GM06990 (cell line): ENCODE measurements around the gene SCN5A.

Source experiments
- DNase-seq: peaks from one replicate; pipeline ENCODE4 v3.0.0-alpha.2; 2011; ENCODE audit not compliant: insufficient read length; ENCODE audit errors: extremely low read depth
- H3K27me3 ChIP-seq: replicated peaks from 2 replicates; pipeline ENCODE4 v1.6.0; 2011; ENCODE audit warnings: low read length; ENCODE audit not compliant: control insufficient read depth, insufficient read depth
- H3K36me3 ChIP-seq: 2 replicates; pipeline ENCODE4 v1.5.1; 2011; ENCODE audit warnings: low read length; ENCODE audit not compliant: control insufficient read depth, insufficient read depth
- H3K4me3 ChIP-seq: replicated peaks from 2 replicates; pipeline ENCODE4 v1.5.1; 2011; ENCODE audit warnings: low read depth, mild to moderate bottlenecking, control low read depth, low read length
- TF ChIP-seq, protein P1 (sequence below): IDR thresholded peaks from 2 replicates; pipeline ENCODE4 v1.5.1; 2011; ENCODE audit warnings: low read length, control low read depth, mild to moderate bottlenecking, inconsistent platforms; ENCODE audit not compliant: insufficient read depth, poor library complexity, severe bottlenecking

Gene SCN5A

DNA sequence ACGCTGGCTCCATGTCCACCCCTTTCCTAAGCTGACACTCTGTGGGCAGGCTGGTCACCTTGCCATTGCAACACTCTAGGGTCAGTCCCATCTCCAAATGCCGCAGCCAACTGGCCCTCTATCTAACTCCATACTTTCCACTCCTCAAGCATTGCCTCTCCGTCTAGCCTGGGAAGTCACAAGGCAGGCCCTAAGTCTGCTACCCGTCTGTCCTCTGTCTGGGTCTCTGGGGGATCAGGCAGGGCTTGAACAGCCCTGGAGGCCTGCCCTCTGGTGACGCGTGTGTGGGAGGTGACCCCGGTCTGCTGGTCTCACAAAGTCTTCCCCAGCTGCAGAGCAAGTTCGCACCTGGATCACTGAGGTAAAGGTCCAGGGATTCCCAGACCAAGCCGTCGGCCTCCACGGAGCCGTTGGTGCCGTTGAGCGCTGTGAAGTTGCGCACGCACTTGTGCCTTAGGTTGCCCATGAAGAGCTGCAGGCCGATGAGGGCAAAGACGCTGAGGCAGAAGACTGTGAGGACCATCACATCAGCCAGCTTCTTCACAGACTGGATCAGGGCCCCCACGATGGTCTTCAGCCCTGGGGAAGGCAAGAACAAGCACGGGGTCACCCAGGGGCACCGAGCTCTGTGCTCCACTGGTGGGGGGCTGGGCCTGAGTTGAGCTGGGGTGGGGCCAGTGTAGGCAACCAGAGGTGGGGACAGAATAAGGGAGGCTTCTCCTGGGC, 39.9 kb downstream of the SCN5A start:
- TF ChIP-seq, protein P1, sequence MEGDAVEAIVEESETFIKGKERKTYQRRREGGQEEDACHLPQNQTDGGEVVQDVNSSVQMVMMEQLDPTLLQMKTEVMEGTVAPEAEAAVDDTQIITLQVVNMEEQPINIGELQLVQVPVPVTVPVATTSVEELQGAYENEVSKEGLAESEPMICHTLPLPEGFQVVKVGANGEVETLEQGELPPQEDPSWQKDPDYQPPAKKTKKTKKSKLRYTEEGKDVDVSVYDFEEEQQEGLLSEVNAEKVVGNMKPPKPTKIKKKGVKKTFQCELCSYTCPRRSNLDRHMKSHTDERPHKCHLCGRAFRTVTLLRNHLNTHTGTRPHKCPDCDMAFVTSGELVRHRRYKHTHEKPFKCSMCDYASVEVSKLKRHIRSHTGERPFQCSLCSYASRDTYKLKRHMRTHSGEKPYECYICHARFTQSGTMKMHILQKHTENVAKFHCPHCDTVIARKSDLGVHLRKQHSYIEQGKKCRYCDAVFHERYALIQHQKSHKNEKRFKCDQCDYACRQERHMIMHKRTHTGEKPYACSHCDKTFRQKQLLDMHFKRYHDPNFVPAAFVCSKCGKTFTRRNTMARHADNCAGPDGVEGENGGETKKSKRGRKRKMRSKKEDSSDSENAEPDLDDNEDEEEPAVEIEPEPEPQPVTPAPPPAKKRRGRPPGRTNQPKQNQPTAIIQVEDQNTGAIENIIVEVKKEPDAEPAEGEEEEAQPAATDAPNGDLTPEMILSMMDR: no peak

DNA sequence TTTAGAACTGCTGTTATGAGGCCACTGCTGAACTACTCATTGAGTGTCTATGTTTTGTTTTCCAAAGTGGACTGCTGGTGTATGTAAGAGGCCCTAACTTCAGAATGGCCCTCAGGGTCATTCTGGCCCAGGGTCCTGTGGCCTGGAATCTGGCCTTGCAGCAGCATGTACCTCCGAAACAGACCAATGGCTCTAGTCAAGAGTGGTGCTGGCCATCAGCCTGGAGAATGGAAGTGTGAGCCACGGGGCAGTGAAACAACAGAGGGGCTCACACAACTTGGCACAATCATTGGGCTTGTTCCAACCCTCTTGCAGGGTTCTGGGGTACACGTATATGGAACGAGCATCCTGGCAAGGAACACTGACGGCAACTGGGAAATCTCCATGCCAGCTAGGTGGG, 40.5 kb downstream of the SCN5A start:
- Histone ChIP-seq H3K27me3 (no peaks in the 10 kb centered on the region; the same call in 1 of the 2 replicates), H3K4me3 (no peak overlapping the region), H3K36me3 (no peaks in the 10 kb centered on the region)
- DNase-seq: no peak
- TF ChIP-seq, protein P1: no peak

More for the DNA sequence above, 39.9 kb downstream of the SCN5A start:
- Histone ChIP-seq H3K4me3 (no peak overlapping the region), H3K27me3 (no peaks in the 10 kb centered on the region; the same call in 1 of the 2 replicates), H3K36me3 (no peaks in the 10 kb centered on the region)
- DNase-seq: no peak

DNA sequence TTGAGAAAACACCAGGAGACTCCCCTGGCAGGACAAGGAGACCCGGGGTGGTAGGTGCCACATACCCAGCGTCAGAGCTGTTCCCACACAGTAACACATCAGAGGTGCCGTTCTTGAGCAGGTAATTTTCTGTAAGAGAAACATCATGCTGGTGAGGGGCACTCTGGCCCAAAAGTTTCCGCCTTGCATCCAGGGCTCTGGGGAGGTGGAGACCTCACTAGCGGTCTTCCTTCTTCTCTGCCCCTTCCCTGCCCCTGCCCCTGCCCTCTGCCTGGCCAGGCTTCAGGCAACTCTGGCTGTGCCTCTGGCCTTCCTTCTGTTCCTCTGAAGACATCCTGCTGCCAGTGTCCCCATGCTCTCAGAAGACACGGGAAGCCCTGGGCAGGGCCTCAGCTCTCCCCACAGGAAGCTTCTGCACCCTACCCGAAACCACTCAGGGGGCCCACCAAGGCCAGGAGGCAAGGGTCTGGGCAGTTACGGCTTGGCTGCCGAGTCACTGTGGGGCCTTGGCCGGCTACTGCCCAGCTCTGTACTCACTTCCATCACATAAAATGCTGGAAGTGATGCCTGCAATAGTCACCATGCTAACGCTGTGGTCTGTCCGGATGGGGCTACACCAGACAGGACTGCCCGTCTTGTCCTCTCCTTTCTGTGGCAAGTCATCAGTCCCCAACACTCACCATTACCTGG, 41.3 kb downstream of the SCN5A start:
- Histone ChIP-seq H3K4me3 (no peak overlapping the region), H3K36me3 (no peaks in the 10 kb centered on the region), H3K27me3 (no peaks in the 10 kb centered on the region; the same call in 1 of the 2 replicates)
- no peak for DNase-seq
- TF ChIP-seq, protein P1: no peak

DNA sequence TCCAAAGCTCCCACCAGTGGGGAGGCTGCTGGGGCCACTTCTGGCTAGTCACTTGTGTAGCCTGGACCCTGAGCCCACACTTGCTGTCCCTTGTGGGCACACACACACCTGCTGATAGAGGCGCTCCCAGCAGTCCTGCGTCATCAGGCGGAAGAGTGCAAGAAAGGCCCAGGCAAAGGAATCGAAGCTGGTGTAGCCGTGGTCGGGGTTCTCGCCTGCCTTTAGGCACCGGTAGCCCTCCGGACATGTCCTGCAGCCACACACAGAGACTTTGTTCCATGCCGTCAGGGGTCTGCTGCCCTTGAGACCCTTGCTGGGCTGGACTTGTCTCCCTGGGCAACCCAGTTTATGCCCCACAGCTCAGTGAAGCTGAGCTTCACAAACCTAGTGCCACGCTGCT, 42.9 kb downstream of the SCN5A start:
- H3K27me3 ChIP-seq: no peaks in the 10 kb centered on the region; the same call in 1 of the 2 replicates
- TF ChIP-seq, protein P1: no peak
- DNase-seq: no peak
- no peak overlapping the region for H3K4me3 ChIP-seq
- no peaks in the 10 kb centered on the region for H3K36me3 ChIP-seq

DNA sequence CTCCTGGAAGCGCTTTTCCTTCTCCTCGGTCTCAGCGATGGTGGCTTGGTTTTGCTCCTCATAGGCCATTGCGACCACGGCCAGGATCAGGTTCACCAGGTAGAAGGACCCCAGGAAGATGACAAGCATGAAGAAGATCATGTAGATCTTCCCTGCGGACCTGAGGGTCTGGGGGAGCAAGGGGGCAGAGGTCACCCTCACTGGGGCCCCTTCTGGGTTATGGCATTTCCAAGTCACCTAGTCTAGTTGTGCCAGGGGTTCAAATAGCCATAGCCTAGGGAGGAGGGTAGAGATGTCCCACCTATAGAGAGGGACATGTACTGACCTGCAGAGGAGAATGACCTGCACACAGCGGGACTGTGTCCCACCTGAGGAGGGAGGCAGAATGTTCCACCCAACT, 43.5 kb downstream of the SCN5A start:
- Histone ChIP-seq H3K27me3 (no peaks in the 10 kb centered on the region; the same call in 1 of the 2 replicates), H3K36me3 (no peaks in the 10 kb centered on the region), H3K4me3 (no peak overlapping the region)
- TF ChIP-seq, protein P1: no peak
- no peak for DNase-seq
